AG09319 (cell line): ENCODE measurements around the gene SGK1.

Source experiments
- DNase-seq: peaks from one replicate; pipeline ENCODE4 v3.0.0-alpha.2; 2010; ENCODE audit warnings: low read depth; ENCODE audit errors: extremely low read depth
- TF ChIP-seq, protein P1 (sequence below): IDR thresholded peaks from 2 replicates; pipeline ENCODE4 v1.5.1; 2011; ENCODE audit warnings: low read depth, mild to moderate bottlenecking, inconsistent platforms, low read length, moderate library complexity

The SGK1 gene

GRCh38 chr6:134299236-134299635, 18.7 kb downstream of the SGK1 start:
- TF ChIP-seq, protein P1, sequence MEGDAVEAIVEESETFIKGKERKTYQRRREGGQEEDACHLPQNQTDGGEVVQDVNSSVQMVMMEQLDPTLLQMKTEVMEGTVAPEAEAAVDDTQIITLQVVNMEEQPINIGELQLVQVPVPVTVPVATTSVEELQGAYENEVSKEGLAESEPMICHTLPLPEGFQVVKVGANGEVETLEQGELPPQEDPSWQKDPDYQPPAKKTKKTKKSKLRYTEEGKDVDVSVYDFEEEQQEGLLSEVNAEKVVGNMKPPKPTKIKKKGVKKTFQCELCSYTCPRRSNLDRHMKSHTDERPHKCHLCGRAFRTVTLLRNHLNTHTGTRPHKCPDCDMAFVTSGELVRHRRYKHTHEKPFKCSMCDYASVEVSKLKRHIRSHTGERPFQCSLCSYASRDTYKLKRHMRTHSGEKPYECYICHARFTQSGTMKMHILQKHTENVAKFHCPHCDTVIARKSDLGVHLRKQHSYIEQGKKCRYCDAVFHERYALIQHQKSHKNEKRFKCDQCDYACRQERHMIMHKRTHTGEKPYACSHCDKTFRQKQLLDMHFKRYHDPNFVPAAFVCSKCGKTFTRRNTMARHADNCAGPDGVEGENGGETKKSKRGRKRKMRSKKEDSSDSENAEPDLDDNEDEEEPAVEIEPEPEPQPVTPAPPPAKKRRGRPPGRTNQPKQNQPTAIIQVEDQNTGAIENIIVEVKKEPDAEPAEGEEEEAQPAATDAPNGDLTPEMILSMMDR, result no peak
- no peak for DNase-seq

- TF ChIP-seq, protein P1, result no peak
- no peak for DNase-seq
These were observed 21.1 kb downstream of the SGK1 start for GRCh38 chr6:134296762-134297161.

DNA sequence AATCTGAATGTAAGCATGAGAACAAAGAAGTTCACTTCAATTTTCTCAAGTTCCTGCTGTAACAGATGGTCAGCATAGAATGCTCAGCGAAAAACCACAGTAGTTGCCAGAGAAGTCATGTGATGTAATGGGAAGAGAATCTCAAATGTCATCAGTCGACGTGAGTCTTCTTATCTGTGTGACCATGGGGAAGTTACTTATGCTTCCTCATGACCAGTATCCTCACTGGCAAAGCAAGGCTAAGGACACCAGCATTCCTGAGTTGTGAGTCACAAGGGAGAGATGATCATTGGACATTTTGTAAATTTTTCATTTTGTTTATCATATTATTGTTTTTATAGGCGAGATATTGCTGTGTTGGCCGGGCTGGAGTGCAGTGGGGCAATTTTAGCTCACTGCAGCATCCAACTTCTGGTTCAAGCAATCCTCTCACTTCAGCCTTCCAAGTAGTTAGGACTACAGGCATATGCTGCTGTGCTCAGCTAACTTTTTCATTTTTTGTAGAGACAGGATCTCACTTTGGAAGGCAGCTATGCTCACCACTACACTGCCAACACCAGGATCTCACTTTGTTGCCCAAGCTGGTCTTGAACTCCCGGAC, 21.9 kb downstream of the SGK1 start:
- TF ChIP-seq, protein P1, result no peak
- peak; percentile 86 for DNase-seq

DNA sequence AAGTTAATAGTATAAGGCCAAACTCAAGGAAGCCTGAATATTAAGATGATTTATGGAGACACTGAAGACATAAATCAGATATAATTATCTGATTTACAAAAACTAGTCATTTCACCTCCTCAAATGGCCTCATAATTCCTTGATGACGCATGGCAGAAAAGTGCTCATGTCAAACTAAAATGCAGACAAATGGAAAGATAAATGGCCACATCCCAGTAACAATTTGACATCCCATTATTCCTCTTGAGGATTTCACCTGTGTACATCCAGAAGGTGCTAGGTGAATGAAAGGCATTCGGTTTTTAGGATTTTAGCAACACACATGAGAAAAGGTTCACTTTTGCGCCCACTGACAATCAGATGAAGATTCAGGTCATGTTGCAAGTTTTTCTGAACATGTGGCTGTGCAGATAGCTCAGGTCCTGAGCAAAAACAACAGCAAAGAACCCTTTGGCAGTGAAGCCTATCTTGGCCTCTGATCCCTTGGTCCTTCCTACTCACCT, 24.2 kb downstream of the SGK1 start:
- TF ChIP-seq, protein P1, result no peak
- no peak for DNase-seq

DNA sequence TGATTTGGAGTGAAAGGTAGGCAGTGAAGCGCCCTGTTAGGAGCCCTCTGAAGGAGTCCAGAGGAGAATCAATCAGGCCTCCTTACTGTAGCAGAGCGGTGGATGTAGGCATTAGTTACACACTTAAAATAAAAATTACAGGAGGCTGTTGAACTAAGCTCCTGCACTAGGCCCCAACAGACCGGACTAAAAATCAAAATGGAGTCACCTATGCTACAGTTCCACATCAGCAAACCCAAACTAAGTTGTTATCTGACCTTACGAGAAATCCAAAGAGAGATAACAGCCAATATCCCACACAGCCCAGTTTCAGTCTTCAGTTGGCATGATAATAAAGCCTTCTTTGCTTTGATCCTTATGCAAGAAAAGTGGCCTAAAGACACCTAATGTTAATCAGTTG, 26.8 kb downstream of the SGK1 start:
- TF ChIP-seq, protein P1, result no peak
- no peak for DNase-seq

DNA sequence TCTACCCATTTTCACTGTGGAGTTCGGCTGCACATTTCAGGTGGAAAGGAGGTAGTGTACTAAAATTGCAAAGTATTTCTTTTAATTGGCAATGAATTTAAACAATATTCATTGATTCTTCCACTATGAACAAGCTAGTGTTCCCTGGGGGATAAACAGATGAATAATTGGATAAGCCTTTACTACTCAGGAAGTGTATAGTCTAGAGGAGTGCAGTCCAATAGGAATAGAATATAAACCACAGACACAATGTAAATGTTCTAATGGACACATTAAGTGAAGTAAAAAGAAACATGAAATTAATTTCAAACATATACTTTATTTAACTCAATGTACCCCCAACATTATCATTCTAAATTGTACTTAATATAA, 28.7 kb downstream of the SGK1 start:
- DNase-seq, result no peak
- TF ChIP-seq, protein P1, result no peak

DNA sequence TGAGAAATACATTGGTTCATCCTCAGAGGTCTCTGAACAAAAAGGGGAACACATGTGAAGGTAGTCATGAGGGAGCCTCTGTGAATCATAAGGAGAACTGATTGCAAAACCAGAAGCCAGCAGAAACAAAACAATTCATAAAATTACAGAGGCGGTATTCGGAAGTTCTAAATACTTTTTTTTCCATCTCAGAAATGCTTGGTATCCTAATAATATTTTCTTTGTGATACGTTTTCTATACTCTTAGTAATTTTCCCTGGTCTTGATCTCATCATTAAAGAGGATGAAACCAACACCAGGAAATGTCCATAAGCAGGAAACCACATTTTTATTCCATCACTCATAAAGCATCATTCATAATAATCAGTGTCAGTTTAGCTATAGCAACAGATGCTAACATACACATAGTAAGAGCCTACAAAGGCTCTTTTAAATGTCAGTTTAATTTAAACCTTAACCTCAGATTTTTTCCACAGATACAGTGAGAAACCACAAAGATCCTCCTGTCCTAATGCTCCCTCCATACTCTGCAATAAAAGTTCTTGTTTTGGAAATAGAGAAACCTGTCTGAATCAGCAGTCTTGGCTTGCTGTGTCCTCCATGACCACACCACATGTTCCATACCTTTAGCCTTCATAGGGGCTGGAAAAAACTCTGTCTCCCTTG, 29.2 kb downstream of the SGK1 start:
- TF ChIP-seq, protein P1, result no peak
- peak; percentile 40 for DNase-seq
